Vagina (tissue), 2 donors: Measurements from ENCODE around the gene PLPPR2.

Experiments used
- CTCF ChIP-seq, 3 experiments: fragments of 450-650 bp in 2 of 3; fragments of 200-600 bp in 1 of 3; sonication (generic) in 1 of 3; IDR thresholded peaks; one replicate each; pipeline ENCODE4 v1.5.1; 2017 to 2019; ENCODE audit warnings: antibody characterized with exemption in 3 of 3, mild to moderate bottlenecking in 2 of 3, moderate library complexity in 2 of 3
- POLR2A ChIP-seq, 2 donors: fragments of 450-650 bp; IDR thresholded peaks; one replicate each; pipeline ENCODE4 v1.6.1; 2017; ENCODE audit warnings: antibody characterized with exemption in 2 of 2, mild to moderate bottlenecking in 2 of 2, moderate library complexity in 2 of 2

GRCh38 chr19:11377237-11377636, 22.0 kb downstream of the PLPPR2 start:
- no peak for TF ChIP-seq POLR2A (IDR thresholded peaks at IDR 0.05)
- TF ChIP-seq CTCF (IDR thresholded peaks at IDR 0.05): no peak
